NCI-H82 treated with DMSO at 0.1 percent for 48 hours (cell line): ENCODE results near the gene OR2J2.
"Not testable (repeated sequence)": the region's sequence is repeated elsewhere in the genome, so short reads cannot be mapped to it uniquely, and the experiment has no call there.

Source experiments
- DNase-seq: peaks from one replicate; lab custom pipeline; 2025; ENCODE audit not compliant: unreplicated experiment; lab: John Stamatoyannopoulos, UW

The OR2J2 gene

GRCh38 chr6:29218056-29218455, 47.3 kb downstream of the OR2J2 start:
- DNase-seq, result not testable (repeated sequence)
